B cell (primary cell): ENCODE data around the gene MYDGF. TPM values are rescaled to one million over a fixed set of nuclear protein-coding genes. Genes with fewer than 3 reads are reported as not detected.

Source experiments
- ATAC-seq: fragments of 200-7000 bp; cut with Tn5 transposase; one replicate; pipeline ENCODE4 v1.10.0; 2021; ENCODE audit warnings: low read depth, mild to moderate bottlenecking, moderate number of reproducible peaks, moderate library complexity
- CTCF ChIA-PET: fragments of 350-600 bp; sonication (Branson Sonifier 250); formaldehyde crosslinking; loops from one replicate; lab custom pipeline; 2021; ENCODE audit warnings: antibody characterized with exemption, inconsistent platforms; lab: Charles Lee
- POLR2A ChIA-PET: fragments of 350-600 bp; sonication (Branson Sonifier 250); formaldehyde crosslinking; loops from one replicate; lab custom pipeline; 2021; ENCODE audit warnings: antibody characterized with exemption; lab: Charles Lee
- DNase-seq: peaks from one replicate; pipeline ENCODE4 v3.0.0; 2013
- H2AFZ ChIP-seq: 2 replicates; pipeline ENCODE4 v1.6.1; 2012; ENCODE audit warnings: mild to moderate bottlenecking, low read depth, low read length; ENCODE audit not compliant: insufficient read depth, poor library complexity, severe bottlenecking
- H3K27ac ChIP-seq, 2 donors: 1 replicate in 1 of 2; 2 replicates in 1 of 2; pipeline ENCODE4 v1.5.1; 2012 to 2013; ENCODE audit warnings: low read length in 2 of 2, mild to moderate bottlenecking in 2 of 2, moderate library complexity in 1 of 2
- H3K27me3 ChIP-seq, 4 experiments: fragments of 200-600 bp in 1 of 4; sonication (generic) in 1 of 4; replicated peaks in 1 of 4; 1 replicate in 2 of 4; 2 replicates in 2 of 4; pipeline versions ENCODE4 v1.6.1 to v1.7.0; 2013 to 2016; ENCODE audit warnings: low read length in 3 of 4, mild to moderate bottlenecking in 2 of 4, mixed read lengths in 1 of 4, moderate library complexity in 1 of 4; ENCODE audit not compliant: insufficient read depth in 4 of 4, control insufficient read depth in 3 of 4; ENCODE audit errors: control extremely low read depth in 1 of 4
- H3K36me3 ChIP-seq, 2 experiments: replicated peaks in 1 of 2; 1 replicate in 1 of 2; 2 replicates in 1 of 2; pipeline versions ENCODE4 v1.6.1 to v1.7.1; 2013; ENCODE audit warnings: low read length in 1 of 2; ENCODE audit not compliant: insufficient read depth in 2 of 2, control insufficient read depth in 1 of 2; ENCODE audit errors: control extremely low read depth in 1 of 2, extremely low read depth in 1 of 2
- H3K4me1 ChIP-seq, 2 donors: fragments of 200-600 bp in 1 of 2; sonication (generic) in 1 of 2; 1 replicate in 1 of 2; 2 replicates in 1 of 2; pipeline versions ENCODE4 v1.5.1 to v1.6.1; 2013 to 2017; ENCODE audit warnings: low read length in 2 of 2; ENCODE audit not compliant: control insufficient read depth in 2 of 2, insufficient read depth in 2 of 2
- H3K4me2 ChIP-seq: replicated peaks from 2 replicates; pipeline ENCODE3; 2012; ENCODE audit warnings: mild to moderate bottlenecking, low read depth, low read length; ENCODE audit not compliant: poor library complexity, severe bottlenecking
- H3K4me3 ChIP-seq, 5 experiments: fragments of 200-600 bp in 1 of 5; sonication (generic) in 1 of 5; 1 replicate in 3 of 5; 2 replicates in 2 of 5; pipeline versions ENCODE4 v1.5.1 to v1.7.0; 2011 to 2016; ENCODE audit warnings: low read length in 4 of 5, mild to moderate bottlenecking in 4 of 5, low read depth in 2 of 5, control low read depth in 1 of 5, moderate library complexity in 1 of 5; ENCODE audit not compliant: insufficient read depth in 1 of 5; ENCODE audit errors: control extremely low read depth in 1 of 5, extremely low read depth in 1 of 5
- H3K79me2 ChIP-seq: fragments of 200-600 bp; sonication (generic); one replicate; pipeline ENCODE4 v1.6.0; 2016; ENCODE audit warnings: low read length; ENCODE audit not compliant: control insufficient read depth, insufficient read depth
- H3K9ac ChIP-seq: fragments of 200-600 bp; sonication (generic); 2 replicates; pipeline ENCODE4 v1.6.1; 2017; ENCODE audit warnings: mild to moderate bottlenecking, low read length, moderate library complexity
- H3K9me3 ChIP-seq, 3 donors: one replicate each; pipeline versions ENCODE4 v1.6.1 to v1.7.1; 2013; ENCODE audit warnings: low read length in 2 of 3; ENCODE audit not compliant: control insufficient read depth in 2 of 3, insufficient read depth in 1 of 3; ENCODE audit errors: control extremely low read depth in 1 of 3
- H4K20me1 ChIP-seq: 2 replicates; pipeline ENCODE4 v1.6.0; 2012; ENCODE audit warnings: mild to moderate bottlenecking, low read length; ENCODE audit not compliant: insufficient read depth, control insufficient read depth, poor library complexity, severe bottlenecking
- H3K27ac Mint-ChIP-seq: one replicate; pipeline ENCODE4 v1.8.0; 2021; ENCODE audit warnings: mixed read lengths
- H3K27me3 Mint-ChIP-seq: one replicate; pipeline ENCODE4 v1.8.0; 2021; ENCODE audit warnings: mixed read lengths
- H3K4me1 Mint-ChIP-seq: one replicate; pipeline ENCODE4 v1.8.0; 2021; ENCODE audit warnings: mixed read lengths
- H3K4me3 Mint-ChIP-seq: one replicate; pipeline ENCODE4 v1.8.0; 2021; ENCODE audit warnings: mixed read lengths
- H3K9me3 Mint-ChIP-seq: one replicate; pipeline ENCODE4 v1.8.0; 2022; ENCODE audit warnings: mixed read lengths; ENCODE audit not compliant: insufficient read depth
- EZH2 ChIP-seq: IDR thresholded peaks from 2 replicates; pipeline ENCODE4 v1.6.1; 2012; ENCODE audit warnings: borderline replicate concordance, low read depth, mild to moderate bottlenecking, moderate library complexity, low read length; ENCODE audit not compliant: insufficient read depth, poor library complexity, severe bottlenecking
- WGBS: methylation state at CpG from one replicate; pipeline ENCODE4 v1.1.5; 2013; ENCODE audit warnings: missing lambda C conversion rate; ENCODE audit not compliant: insufficient coverage; 5-methylcytosine and 5-hydroxymethylcytosine counted together
- intact Hi-C: fragments of 100-400 bp; cut with micrococcal nuclease; formaldehyde crosslinking; loops from one replicate; pipeline ENCODE4 v1.10.0; 2022
- polyA plus RNA-seq: library from polyadenylated mRNA; depleted of rRNA; stranded (reverse); fragments of >200 nt; gene quantifications from 2 replicates; pipeline ENCODE4 v1.2.3, GENCODE V29; 2012
- total RNA-seq, 2 donors: library from RNA; stranded (reverse); fragments of 120-200 nt in 1 of 2; gene quantifications; 1 replicate in 1 of 2; 2 replicates in 1 of 2; pipeline versions ENCODE4 v1.2.3 to v1.2.4, GENCODE V29; 2013 to 2022
- TF ChIP-seq, protein P1 (sequence below): fragments of 200-600 bp; IDR thresholded peaks from one replicate; pipeline ENCODE4 v1.8.0; 2022; ENCODE audit warnings: antibody characterized with exemption, mild to moderate bottlenecking

MYDGF gene
- total and polyA plus RNA-seq, 2 donors (not counting 1 experiment from before 2014, with no cell fraction given), result 21.2 to 42.3 TPM

DNA sequence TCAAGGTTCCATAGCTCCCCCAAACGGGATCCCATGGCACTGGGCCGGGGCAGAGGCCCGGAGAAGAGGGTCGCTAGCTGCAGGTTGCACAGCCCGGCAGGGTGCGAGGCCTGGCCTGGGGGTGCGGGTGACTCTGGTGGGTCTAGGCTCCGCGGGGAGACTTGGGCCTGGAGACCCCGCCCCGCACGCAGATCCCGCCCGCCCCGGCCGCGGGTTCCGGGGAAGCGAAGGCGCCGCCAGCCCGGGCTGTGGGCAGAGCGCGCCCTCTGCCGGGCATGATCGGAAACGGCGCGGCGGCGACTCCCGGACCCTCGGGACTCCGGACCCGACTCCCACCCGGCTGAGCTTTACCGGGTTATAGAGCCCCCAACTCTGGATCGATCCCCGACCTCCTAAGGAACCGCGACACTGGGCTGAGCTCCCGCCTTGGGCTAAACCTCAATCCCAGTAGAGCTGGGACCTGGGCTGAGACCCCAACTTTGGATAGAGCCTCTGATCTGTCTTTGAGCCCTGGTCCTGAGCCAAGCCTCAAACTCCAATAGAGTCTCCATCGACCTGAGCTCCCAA, 33.9 kb downstream of the MYDGF start:
- H2AFZ ChIP-seq, result peak overlapping the region; percentile 97
- POLR2A ChIA-PET, result interaction anchor here (0.6 kb wide), 1 partner anchor 197 kb away, joined by 4 read pairs; no protein-coding TSS in a partner anchor
- H3K27ac ChIP-seq, result peak overlapping the region in 1 of 2 donors; percentile 54

More for the DNA sequence above, 33.9 kb downstream of the MYDGF start:
- TF ChIP-seq, protein P1, sequence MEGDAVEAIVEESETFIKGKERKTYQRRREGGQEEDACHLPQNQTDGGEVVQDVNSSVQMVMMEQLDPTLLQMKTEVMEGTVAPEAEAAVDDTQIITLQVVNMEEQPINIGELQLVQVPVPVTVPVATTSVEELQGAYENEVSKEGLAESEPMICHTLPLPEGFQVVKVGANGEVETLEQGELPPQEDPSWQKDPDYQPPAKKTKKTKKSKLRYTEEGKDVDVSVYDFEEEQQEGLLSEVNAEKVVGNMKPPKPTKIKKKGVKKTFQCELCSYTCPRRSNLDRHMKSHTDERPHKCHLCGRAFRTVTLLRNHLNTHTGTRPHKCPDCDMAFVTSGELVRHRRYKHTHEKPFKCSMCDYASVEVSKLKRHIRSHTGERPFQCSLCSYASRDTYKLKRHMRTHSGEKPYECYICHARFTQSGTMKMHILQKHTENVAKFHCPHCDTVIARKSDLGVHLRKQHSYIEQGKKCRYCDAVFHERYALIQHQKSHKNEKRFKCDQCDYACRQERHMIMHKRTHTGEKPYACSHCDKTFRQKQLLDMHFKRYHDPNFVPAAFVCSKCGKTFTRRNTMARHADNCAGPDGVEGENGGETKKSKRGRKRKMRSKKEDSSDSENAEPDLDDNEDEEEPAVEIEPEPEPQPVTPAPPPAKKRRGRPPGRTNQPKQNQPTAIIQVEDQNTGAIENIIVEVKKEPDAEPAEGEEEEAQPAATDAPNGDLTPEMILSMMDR, result peak; percentile 95
- no peak for TF ChIP-seq EZH2
- peak; percentile 17 for ATAC-seq
- CTCF ChIA-PET, result interaction anchor here (0.6 to 3.4 kb wide), 40 partner anchors 8 to 404 kb away, joined by 3 to 51 read pairs (median 4); partner anchors contain the start of genes KDM4B, LRG1 and SEMA6B
- intact Hi-C loops, result loop anchor here (1.0 to 5.0 kb wide), 5 partner anchors 60 to 1129 kb away; partner anchors contain the start of genes FZR1, SEMA6B and YJU2
- peaks cover 19% of the 10 kb centered on the region for H3K79me2 ChIP-seq
- peaks cover 0 to 3% (median 0%) of the 10 kb centered on the region in 4 experiments for H3K27me3 ChIP-seq
- Mint-ChIP-seq H3K4me3 (peak overlapping the region; percentile 67), H3K4me1 (peaks cover 35% of the 10 kb centered on the region), H3K27me3 (peaks cover 6% of the 10 kb centered on the region), H3K27ac (peak overlapping the region; percentile 47), H3K9me3 (no peaks in the 10 kb centered on the region)
- peak overlapping the region in 4 of 5 experiments; percentile 52 to 76 (median 62) for H3K4me3 ChIP-seq
- H3K9me3 ChIP-seq, result peaks cover 0 to 4% (median 0%) of the 10 kb centered on the region in 3 donors
- peaks cover 26 to 58% of the 10 kb centered on the region in 2 donors for H3K4me1 ChIP-seq
- no peaks in the 10 kb centered on the region for H3K36me3 ChIP-seq
- H3K9ac ChIP-seq, result peak overlapping the region; percentile 83
- peaks cover 8% of the 10 kb centered on the region for H4K20me1 ChIP-seq
- peak; percentile 81 for DNase-seq
- WGBS, result under 1% methylated on average over 43 of the region's 43 CpGs
- H3K4me2 ChIP-seq, result peak overlapping the region; percentile 99
